ENCODE measurements around the gene AKAP13. TPM values are rescaled to one million over a fixed set of nuclear protein-coding genes. Genes with fewer than 3 reads are reported as not detected.

The AKAP13 gene
- total and polyA plus RNA-seq, 2 of the 8 experiments (the other 6 are each of a cell fraction or from before 2014, with no cell fraction given), result 14.0 to 46.2 TPM

- H3K4me2 ChIP-seq (ENCODE audit: insufficient read depth in 1 of 2, low read depth in 2 of 2, low read length in 2 of 2), result peak overlapping the region; percentile 64 to 81
These were observed 370.2 kb downstream of the AKAP13 start for GRCh38 chr15:85750319-85751290.

More at GRCh38 chr15:85750319-85751290, 370.2 kb downstream of the AKAP13 start:
- peaks cover 0 to 4% of the 10 kb centered on the region in 2 experiments for H4K20me1 ChIP-seq (replicated peaks in 1 of 2; ENCODE audit: control insufficient read depth in 1 of 2, insufficient read depth in 2 of 2, low read length in 2 of 2)
- H3K4me3 ChIP-seq (ENCODE audit: extremely low read depth in 1 of 4, insufficient read depth in 2 of 4, low read depth in 3 of 4, low read length in 4 of 4), result peak overlapping the region in 1 of 4 experiments; percentile 50; a peak in 2 of 8 replicates
- peak overlapping the region; percentile 54 for H3K23ac ChIP-seq (ENCODE audit: insufficient read length)
- POLR2A ChIA-PET (ENCODE audit: partially characterized antibody), result interaction anchor here (1.0 to 3.7 kb wide), 7 partner anchors 8 to 58 kb away, joined by 3 to 22 read pairs (median 4); no protein-coding TSS in a partner anchor
- peaks cover 0 to 19% (median 3%) of the 10 kb centered on the region in 4 experiments; a peak in 4 of 8 replicates for H3K36me3 ChIP-seq (ENCODE audit: control insufficient read depth in 2 of 4, insufficient read depth in 4 of 4, low read length in 3 of 4)
- peak overlapping the region; percentile 75; the same call in 1 of the 2 replicates for H2AK5ac ChIP-seq (ENCODE audit: low read depth, low read length)
- H3K9me3 ChIP-seq (ENCODE audit: insufficient read depth in 2 of 2, low read depth in 1 of 2, low read length in 1 of 2), result no peaks in the 10 kb centered on the region
- peak overlapping the region; percentile 46; the same call in 1 of the 2 replicates for H2BK5ac ChIP-seq (ENCODE audit: low read depth, low read length)
- peak overlapping the region; percentile 90; the same call in 1 of the 2 replicates for H2BK12ac ChIP-seq (ENCODE audit: low read depth, low read length)
- peak overlapping the region; percentile 34 for H3K18ac ChIP-seq (ENCODE audit: extremely low read depth, low read length)
- CTCF ChIA-PET (ENCODE audit: partially characterized antibody), result interaction anchor here (0.6 to 4.8 kb wide), 9 partner anchors 13 to 90 kb away, joined by 3 to 20 read pairs (median 8); no protein-coding TSS in a partner anchor
- no peak overlapping the region for H3K9ac ChIP-seq (replicated peaks in 1 of 4; ENCODE audit: extremely low read depth in 1 of 4, low read depth in 3 of 4, low read length in 3 of 4)
- no peak overlapping the region for H3K56ac ChIP-seq (replicated peaks; ENCODE audit: insufficient read length, low read depth, low read length)
- FAIRE-seq, result no peak
- peak overlapping the region; percentile 10 for H4K5ac ChIP-seq (ENCODE audit: insufficient read length, low read depth, low read length)
- H3K79me1 ChIP-seq (ENCODE audit: low read depth, low read length), result no peaks in the 10 kb centered on the region; the same call in 1 of the 2 replicates
- peaks cover 6 to 45% (median 33%) of the 10 kb centered on the region in 4 experiments for H3K4me1 ChIP-seq (replicated peaks in 1 of 4; ENCODE audit: control insufficient read depth in 3 of 4, insufficient read depth in 4 of 4, low read length in 3 of 4)
- peak; percentile 50; the same call in 1 of the 2 replicates for TF ChIP-seq POLR2AphosphoS5 (IDR thresholded peaks at IDR 0.05; ENCODE audit: low read depth, low read length)
- TF ChIP-seq SRF (IDR thresholded peaks at IDR 0.05; ENCODE audit: low read depth, low read length), result no peak
- peak overlapping the region; percentile 18 for H2BK120ac ChIP-seq (replicated peaks; ENCODE audit: low read depth, low read length)
- peak overlapping the region; percentile 87 for H4K91ac ChIP-seq (replicated peaks; ENCODE audit: insufficient read length, low read length)
- 67% methylated on average over 26 of the region's 27 CpGs; no CpG with 5 or more reads in 1 of the 2 experiments for WGBS, 2 experiments (ENCODE audit: extremely low coverage in 1 of 2, insufficient coverage in 1 of 2, insufficient read length in 1 of 2, insufficient replicate concordance in 2 of 2, low coverage in 1 of 2, low lambda C conversion rate in 2 of 2, missing lambda C conversion rate in 1 of 2)
- H4K8ac ChIP-seq (ENCODE audit: extremely low read depth, insufficient read depth, low read length), result peak overlapping the region; percentile 17; the same call in 1 of the 2 replicates
- H3K23me2 ChIP-seq (ENCODE audit: low read depth, low read length), result peaks cover 2% of the 10 kb centered on the region; the same call in 1 of the 2 replicates
- peak overlapping the region; percentile 13; the same call in 1 of the 2 replicates for H3K27ac ChIP-seq (ENCODE audit: low read depth, low read length)
- no peaks in the 10 kb centered on the region for H3K79me2 ChIP-seq (ENCODE audit: control insufficient read depth in 1 of 2, insufficient read depth in 2 of 2, low read length in 2 of 2)
- H3K14ac ChIP-seq (ENCODE audit: insufficient read length), result no peak overlapping the region
- peak overlapping the region; percentile 19 for H3K4ac ChIP-seq (replicated peaks; ENCODE audit: insufficient read length, low read depth, low read length)
- no peak overlapping the region; the same call in 1 of the 2 replicates for H2BK20ac ChIP-seq (ENCODE audit: low read length)
- H2AFZ ChIP-seq (ENCODE audit: low read length), result no peak overlapping the region
- H2BK15ac ChIP-seq (ENCODE audit: low read length), result peak overlapping the region; percentile 9; the same call in 1 of the 2 replicates
- DNase-seq (ENCODE audit: low read depth in 1 of 2, low spot score in 2 of 2), result peak in 1 of 2 experiments; percentile 64
- H3K27me3 ChIP-seq (replicated peaks in 1 of 4; ENCODE audit: control insufficient read depth in 3 of 4, extremely low read depth in 1 of 4, insufficient read depth in 3 of 4, low read length in 3 of 4), result no peaks in the 10 kb centered on the region

Measured in H1 (cell line).